Measurements from ENCODE around the gene AFF3.

- TF ChIP-seq, protein P1, sequence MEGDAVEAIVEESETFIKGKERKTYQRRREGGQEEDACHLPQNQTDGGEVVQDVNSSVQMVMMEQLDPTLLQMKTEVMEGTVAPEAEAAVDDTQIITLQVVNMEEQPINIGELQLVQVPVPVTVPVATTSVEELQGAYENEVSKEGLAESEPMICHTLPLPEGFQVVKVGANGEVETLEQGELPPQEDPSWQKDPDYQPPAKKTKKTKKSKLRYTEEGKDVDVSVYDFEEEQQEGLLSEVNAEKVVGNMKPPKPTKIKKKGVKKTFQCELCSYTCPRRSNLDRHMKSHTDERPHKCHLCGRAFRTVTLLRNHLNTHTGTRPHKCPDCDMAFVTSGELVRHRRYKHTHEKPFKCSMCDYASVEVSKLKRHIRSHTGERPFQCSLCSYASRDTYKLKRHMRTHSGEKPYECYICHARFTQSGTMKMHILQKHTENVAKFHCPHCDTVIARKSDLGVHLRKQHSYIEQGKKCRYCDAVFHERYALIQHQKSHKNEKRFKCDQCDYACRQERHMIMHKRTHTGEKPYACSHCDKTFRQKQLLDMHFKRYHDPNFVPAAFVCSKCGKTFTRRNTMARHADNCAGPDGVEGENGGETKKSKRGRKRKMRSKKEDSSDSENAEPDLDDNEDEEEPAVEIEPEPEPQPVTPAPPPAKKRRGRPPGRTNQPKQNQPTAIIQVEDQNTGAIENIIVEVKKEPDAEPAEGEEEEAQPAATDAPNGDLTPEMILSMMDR (IDR thresholded peaks at IDR 0.05 in 2 of 3, conservative IDR thresholded peaks at IDR 0.05 in 1 of 3; ENCODE audit: borderline replicate concordance in 1 of 3, insufficient read depth in 1 of 3, low read depth in 2 of 3, low read length in 2 of 3): peak; percentile 25 to 73 (median 69); a peak in 4 of 6 replicates
- TF ChIP-seq CEBPB (IDR thresholded peaks at IDR 0.05; ENCODE audit: low read depth) (no peak), EZH2 (IDR thresholded peaks at IDR 0.05) (no peak), RAD21 (IDR thresholded peaks at IDR 0.05; ENCODE audit: low read depth) (peak; percentile 24; the same call in 1 of the 2 replicates), SIN3A (IDR thresholded peaks at IDR 0.05; ENCODE audit: low read depth) (no peak), MAX (IDR thresholded peaks at IDR 0.05) (no peak)
- TF ChIP-seq, protein P2, sequence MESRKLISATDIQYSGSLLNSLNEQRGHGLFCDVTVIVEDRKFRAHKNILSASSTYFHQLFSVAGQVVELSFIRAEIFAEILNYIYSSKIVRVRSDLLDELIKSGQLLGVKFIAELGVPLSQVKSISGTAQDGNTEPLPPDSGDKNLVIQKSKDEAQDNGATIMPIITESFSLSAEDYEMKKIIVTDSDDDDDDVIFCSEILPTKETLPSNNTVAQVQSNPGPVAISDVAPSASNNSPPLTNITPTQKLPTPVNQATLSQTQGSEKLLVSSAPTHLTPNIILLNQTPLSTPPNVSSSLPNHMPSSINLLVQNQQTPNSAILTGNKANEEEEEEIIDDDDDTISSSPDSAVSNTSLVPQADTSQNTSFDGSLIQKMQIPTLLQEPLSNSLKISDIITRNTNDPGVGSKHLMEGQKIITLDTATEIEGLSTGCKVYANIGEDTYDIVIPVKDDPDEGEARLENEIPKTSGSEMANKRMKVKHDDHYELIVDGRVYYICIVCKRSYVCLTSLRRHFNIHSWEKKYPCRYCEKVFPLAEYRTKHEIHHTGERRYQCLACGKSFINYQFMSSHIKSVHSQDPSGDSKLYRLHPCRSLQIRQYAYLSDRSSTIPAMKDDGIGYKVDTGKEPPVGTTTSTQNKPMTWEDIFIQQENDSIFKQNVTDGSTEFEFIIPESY (IDR thresholded peaks at IDR 0.05; ENCODE audit: extremely low read depth, insufficient replicate concordance, low read length): no peak
- TF ChIP-seq, protein P3, sequence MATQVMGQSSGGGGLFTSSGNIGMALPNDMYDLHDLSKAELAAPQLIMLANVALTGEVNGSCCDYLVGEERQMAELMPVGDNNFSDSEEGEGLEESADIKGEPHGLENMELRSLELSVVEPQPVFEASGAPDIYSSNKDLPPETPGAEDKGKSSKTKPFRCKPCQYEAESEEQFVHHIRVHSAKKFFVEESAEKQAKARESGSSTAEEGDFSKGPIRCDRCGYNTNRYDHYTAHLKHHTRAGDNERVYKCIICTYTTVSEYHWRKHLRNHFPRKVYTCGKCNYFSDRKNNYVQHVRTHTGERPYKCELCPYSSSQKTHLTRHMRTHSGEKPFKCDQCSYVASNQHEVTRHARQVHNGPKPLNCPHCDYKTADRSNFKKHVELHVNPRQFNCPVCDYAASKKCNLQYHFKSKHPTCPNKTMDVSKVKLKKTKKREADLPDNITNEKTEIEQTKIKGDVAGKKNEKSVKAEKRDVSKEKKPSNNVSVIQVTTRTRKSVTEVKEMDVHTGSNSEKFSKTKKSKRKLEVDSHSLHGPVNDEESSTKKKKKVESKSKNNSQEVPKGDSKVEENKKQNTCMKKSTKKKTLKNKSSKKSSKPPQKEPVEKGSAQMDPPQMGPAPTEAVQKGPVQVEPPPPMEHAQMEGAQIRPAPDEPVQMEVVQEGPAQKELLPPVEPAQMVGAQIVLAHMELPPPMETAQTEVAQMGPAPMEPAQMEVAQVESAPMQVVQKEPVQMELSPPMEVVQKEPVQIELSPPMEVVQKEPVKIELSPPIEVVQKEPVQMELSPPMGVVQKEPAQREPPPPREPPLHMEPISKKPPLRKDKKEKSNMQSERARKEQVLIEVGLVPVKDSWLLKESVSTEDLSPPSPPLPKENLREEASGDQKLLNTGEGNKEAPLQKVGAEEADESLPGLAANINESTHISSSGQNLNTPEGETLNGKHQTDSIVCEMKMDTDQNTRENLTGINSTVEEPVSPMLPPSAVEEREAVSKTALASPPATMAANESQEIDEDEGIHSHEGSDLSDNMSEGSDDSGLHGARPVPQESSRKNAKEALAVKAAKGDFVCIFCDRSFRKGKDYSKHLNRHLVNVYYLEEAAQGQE (IDR thresholded peaks at IDR 0.05; ENCODE audit: low read depth): no peak
These were observed 35.8 kb upstream of the AFF3 start for GRCh38 chr2:100178085-100178788.

Data from HCT116 (cell line).